DND-41 (cell line): ENCODE measurements around the gene SH2D7.

Experiments
- EZH2 ChIP-seq: IDR thresholded peaks from 3 replicates; pipeline ENCODE4 v1.6.1; 2012; ENCODE audit warnings: borderline replicate concordance, low read depth, mild to moderate bottlenecking, moderate library complexity, low read length, inconsistent platforms; ENCODE audit not compliant: severe bottlenecking
- TF ChIP-seq, protein P1 (sequence below): IDR thresholded peaks from 2 replicates; pipeline ENCODE4 v1.5.1; 2012; ENCODE audit warnings: borderline replicate concordance, low read length, moderate library complexity, mild to moderate bottlenecking; ENCODE audit not compliant: poor library complexity, severe bottlenecking; ENCODE audit errors: extremely low read depth

GRCh38 chr15:78080088-78080460 lies 12.3 kb upstream of the SH2D7 start:
- TF ChIP-seq, protein P1, sequence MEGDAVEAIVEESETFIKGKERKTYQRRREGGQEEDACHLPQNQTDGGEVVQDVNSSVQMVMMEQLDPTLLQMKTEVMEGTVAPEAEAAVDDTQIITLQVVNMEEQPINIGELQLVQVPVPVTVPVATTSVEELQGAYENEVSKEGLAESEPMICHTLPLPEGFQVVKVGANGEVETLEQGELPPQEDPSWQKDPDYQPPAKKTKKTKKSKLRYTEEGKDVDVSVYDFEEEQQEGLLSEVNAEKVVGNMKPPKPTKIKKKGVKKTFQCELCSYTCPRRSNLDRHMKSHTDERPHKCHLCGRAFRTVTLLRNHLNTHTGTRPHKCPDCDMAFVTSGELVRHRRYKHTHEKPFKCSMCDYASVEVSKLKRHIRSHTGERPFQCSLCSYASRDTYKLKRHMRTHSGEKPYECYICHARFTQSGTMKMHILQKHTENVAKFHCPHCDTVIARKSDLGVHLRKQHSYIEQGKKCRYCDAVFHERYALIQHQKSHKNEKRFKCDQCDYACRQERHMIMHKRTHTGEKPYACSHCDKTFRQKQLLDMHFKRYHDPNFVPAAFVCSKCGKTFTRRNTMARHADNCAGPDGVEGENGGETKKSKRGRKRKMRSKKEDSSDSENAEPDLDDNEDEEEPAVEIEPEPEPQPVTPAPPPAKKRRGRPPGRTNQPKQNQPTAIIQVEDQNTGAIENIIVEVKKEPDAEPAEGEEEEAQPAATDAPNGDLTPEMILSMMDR: no peak
- TF ChIP-seq EZH2: no peak
